Measurements from ENCODE around the gene ZYX. TPM values are rescaled to one million over a fixed set of nuclear protein-coding genes. Genes with fewer than 3 reads are reported as not detected.
"Not testable (repeated sequence)": the region's sequence is repeated elsewhere in the genome, so short reads cannot be mapped to it uniquely, and the experiment has no call there.

The ZYX gene
- total RNA-seq, 2 donors from 2014 or later: 55.8 to 256 TPM

DNA sequence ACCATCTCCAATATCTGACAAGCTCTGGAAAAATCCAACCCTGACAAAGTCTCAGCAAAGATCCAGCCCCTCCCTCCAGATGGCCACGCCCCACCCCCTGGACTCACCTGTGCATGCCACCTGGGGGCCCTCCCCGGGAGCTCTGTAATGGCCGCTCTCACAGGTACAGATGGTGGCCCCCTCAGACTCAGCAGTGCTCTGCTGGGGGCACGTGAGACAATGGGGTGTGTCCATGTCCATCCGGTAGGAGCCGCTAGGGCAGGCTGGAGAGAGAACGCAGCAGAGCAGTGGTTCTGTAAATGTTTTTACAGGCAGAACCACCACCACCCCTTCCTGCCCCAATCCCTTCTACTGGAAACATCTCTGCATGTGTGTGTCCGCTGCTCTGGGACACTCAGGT, 18.0 kb downstream of the ZYX start:
- Histone ChIP-seq H3K27me3 (replicated peaks; ENCODE audit: insufficient read depth) (no peaks in the 10 kb centered on the region), H3K36me3 (no peaks in the 10 kb centered on the region), H3K9me3 (no peaks in the 10 kb centered on the region), H3K4me3 (no peak overlapping the region), H3K4me1 (replicated peaks) (no peaks in the 10 kb centered on the region), H3K27ac (no peak overlapping the region)
- DNase-seq (ENCODE audit: low spot score): no peak
- TF ChIP-seq POLR2AphosphoS5 (IDR thresholded peaks at IDR 0.05) (no peak), POLR2A (IDR thresholded peaks at IDR 0.05) (no peak)
- TF ChIP-seq, protein P1, sequence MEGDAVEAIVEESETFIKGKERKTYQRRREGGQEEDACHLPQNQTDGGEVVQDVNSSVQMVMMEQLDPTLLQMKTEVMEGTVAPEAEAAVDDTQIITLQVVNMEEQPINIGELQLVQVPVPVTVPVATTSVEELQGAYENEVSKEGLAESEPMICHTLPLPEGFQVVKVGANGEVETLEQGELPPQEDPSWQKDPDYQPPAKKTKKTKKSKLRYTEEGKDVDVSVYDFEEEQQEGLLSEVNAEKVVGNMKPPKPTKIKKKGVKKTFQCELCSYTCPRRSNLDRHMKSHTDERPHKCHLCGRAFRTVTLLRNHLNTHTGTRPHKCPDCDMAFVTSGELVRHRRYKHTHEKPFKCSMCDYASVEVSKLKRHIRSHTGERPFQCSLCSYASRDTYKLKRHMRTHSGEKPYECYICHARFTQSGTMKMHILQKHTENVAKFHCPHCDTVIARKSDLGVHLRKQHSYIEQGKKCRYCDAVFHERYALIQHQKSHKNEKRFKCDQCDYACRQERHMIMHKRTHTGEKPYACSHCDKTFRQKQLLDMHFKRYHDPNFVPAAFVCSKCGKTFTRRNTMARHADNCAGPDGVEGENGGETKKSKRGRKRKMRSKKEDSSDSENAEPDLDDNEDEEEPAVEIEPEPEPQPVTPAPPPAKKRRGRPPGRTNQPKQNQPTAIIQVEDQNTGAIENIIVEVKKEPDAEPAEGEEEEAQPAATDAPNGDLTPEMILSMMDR (IDR thresholded peaks at IDR 0.05): no peak
- intact Hi-C loops (cut with DNase I): loop anchor here (10.0 kb wide), 1 partner anchor 544 kb away; the partner anchor contains the start of gene EPHB6
- 88% methylated on average over 8 of the region's 8 CpGs for WGBS

DNA sequence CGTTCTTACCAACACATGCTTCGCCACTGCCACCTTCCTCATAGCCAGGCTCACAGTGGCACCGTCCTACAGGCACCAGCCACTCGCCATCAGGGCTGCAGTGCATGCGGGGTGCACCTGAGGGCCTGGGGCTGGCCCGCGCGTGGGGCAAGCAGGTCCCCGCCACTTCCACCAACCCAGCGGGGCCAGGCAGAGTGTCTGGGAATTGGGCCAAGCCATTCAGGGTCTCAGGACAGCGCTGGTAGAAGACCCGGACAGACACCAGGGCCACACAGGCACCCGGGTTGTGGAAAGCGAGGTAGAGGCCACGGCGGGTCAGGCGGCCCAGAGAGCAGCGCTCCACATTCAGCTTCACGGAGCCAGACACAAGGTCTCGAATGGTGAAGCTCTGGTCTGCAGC, 18.5 kb downstream of the ZYX start:
- TF ChIP-seq POLR2AphosphoS5 (IDR thresholded peaks at IDR 0.05) (no peak), POLR2A (IDR thresholded peaks at IDR 0.05) (no peak)
- TF ChIP-seq, protein P1 (IDR thresholded peaks at IDR 0.05): no peak
- 89% methylated on average over 20 of the region's 20 CpGs for WGBS
- Histone ChIP-seq H3K27ac (no peak overlapping the region), H3K4me3 (no peak overlapping the region), H3K36me3 (no peaks in the 10 kb centered on the region), H3K9me3 (no peaks in the 10 kb centered on the region), H3K27me3 (replicated peaks; ENCODE audit: insufficient read depth) (no peaks in the 10 kb centered on the region), H3K4me1 (replicated peaks) (no peaks in the 10 kb centered on the region)
- no peak for DNase-seq (ENCODE audit: low spot score)
- intact Hi-C loops (cut with DNase I): loop anchor here (10.0 kb wide), 1 partner anchor 545 kb away; the partner anchor contains the start of gene EPHB6

DNA sequence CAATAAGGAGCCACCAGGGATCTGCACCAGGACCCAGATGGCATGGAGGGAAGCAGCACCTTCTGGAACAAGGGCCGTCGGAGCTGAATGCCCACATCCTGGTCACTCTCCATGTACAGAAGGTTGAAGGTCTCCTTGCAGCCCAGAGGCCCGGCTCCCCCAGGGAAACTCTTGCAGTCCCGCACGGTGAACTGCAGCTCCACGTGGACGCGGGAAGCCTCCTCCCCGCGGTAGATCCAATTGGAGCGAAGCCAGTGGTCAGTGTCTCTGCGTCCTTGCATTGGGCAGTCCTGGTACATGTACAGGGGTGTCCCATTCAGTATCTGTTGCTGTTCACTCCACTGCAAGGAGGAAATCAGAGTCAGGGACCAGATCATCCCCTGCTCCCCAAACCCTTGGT, 20.1 kb downstream of the ZYX start:
- H3K36me3 ChIP-seq: no peaks in the 10 kb centered on the region
- DNase-seq (ENCODE audit: low spot score): no peak
- no peaks in the 10 kb centered on the region for H3K27me3 ChIP-seq (replicated peaks; ENCODE audit: insufficient read depth)
- H3K4me3 ChIP-seq: no peak overlapping the region
- no peaks in the 10 kb centered on the region for H3K4me1 ChIP-seq (replicated peaks)
- WGBS: 95% methylated on average over 12 of the region's 12 CpGs
- H3K9me3 ChIP-seq: no peaks in the 10 kb centered on the region
- no peak overlapping the region for H3K27ac ChIP-seq
- intact Hi-C loops (cut with DNase I): no loop called here
- TF ChIP-seq, protein P1 (IDR thresholded peaks at IDR 0.05): no peak
- no peak for TF ChIP-seq POLR2A (IDR thresholded peaks at IDR 0.05)

DNA sequence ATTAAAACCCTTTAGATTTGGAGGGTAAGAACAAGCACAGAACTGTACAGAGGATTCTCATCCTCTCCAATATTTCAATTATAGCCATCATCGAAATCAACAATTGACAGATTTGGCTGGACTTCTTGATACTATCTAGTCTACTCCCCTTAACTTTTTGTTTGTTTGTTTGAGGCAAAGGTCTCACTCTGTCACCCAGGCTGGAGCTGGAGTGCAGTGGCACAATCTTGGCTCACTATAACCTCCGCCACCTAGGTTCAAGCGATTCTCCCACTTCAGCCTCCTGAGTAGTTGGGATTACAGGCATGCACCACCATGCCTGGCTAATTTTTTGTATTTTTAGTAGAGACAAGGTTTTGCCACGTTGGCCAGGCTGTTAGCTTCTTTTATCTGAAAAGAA, 21.1 kb downstream of the ZYX start:
- DNase-seq (ENCODE audit: low spot score); H3K9me3 ChIP-seq; H3K27me3 ChIP-seq (replicated peaks; ENCODE audit: insufficient read depth); H3K36me3 ChIP-seq; intact Hi-C loops (cut with DNase I); H3K4me1 ChIP-seq (replicated peaks); H3K27ac ChIP-seq; H3K4me3 ChIP-seq: not testable (repeated sequence)
- 73% methylated on average over 4 of the region's 4 CpGs for WGBS

DNA sequence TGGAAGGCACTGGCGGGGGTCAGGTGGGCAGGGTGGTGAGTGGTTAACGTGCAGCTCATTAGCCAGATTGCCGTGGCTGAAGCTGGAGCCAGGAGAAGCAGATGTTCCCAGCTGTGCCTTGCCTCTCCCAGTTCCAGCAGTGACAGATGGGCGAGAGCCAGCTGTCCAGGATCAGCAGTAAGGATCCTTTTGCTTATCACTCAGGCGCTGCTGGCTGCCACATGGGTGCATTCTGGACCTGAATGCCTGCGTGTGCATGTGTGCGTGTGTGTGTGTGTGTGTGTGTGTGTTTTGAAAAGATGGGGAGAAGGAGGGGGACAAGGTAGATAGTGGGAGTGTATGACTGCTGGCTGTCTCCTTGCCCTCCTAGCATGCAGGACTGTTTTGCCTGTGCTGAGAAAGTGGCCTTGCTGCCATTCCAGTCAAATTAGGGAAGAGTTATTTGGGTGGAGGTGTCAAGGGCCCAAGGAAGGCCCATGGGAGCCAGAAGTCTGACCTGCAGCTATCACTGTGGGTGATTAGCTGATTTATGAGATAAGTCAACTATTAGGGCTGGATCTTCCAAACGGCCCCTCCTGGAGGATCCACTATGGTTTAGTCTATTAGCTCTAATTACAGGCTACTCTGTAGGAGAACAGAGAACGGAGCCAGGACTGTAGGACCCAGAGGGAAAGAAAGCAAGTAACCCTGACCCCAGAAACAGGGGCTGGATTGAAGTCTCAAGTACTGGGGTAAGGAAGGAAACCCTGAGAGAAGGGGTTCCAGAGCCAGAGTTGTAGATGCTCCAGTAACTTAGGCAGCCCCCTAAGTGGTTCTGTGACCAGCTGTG, 24.2 kb downstream of the ZYX start:
- TF ChIP-seq, protein P1 (IDR thresholded peaks at IDR 0.05): no peak
- no peak for TF ChIP-seq POLR2AphosphoS5 (IDR thresholded peaks at IDR 0.05)
- TF ChIP-seq POLR2A (IDR thresholded peaks at IDR 0.05): no peak
- no peak for DNase-seq (ENCODE audit: low spot score)
- 54% methylated on average over 9 of the region's 9 CpGs for WGBS
- H3K9me3 ChIP-seq: no peaks in the 10 kb centered on the region
- H3K27me3 ChIP-seq (replicated peaks; ENCODE audit: insufficient read depth): no peaks in the 10 kb centered on the region
- no peak overlapping the region for H3K4me3 ChIP-seq
- no peaks in the 10 kb centered on the region for H3K36me3 ChIP-seq
- intact Hi-C loops (cut with DNase I): loop anchor here (5.0 kb wide), 1 partner anchor 118 kb away; the partner anchor contains the start of gene CASP2
- H3K27ac ChIP-seq: no peak overlapping the region
- H3K4me1 ChIP-seq (replicated peaks): no peaks in the 10 kb centered on the region
